CD4-positive, CD25-positive, alpha-beta regulatory T cell (primary cell): Measurements from ENCODE around the gene MRPL24. TPM values are rescaled to one million over a fixed set of nuclear protein-coding genes. Genes with fewer than 3 reads are reported as not detected.

Experiments
- ATAC-seq, 2 donors: fragments of 150-1000 bp; cut with Tn5 transposase; one replicate each; pipeline ENCODE4 v1.10.0; 2021; ENCODE audit warnings: low read depth in 2 of 2, moderate number of reproducible peaks in 2 of 2, moderate library complexity in 1 of 2
- DNase-seq, 3 donors: peaks; one replicate each; pipeline versions ENCODE4 v3.0.0 to v3.0.0-alpha.2; 2012 to 2022; ENCODE audit warnings: mixed read lengths in 1 of 3
- H3K27ac ChIP-seq: one replicate; pipeline ENCODE4 v1.7.0; 2013; ENCODE audit warnings: mild to moderate bottlenecking, low read length; ENCODE audit not compliant: insufficient read depth, poor library complexity, severe bottlenecking
- H3K27me3 ChIP-seq: one replicate; pipeline ENCODE4 v1.7.0; 2013; ENCODE audit warnings: low read length; ENCODE audit not compliant: control insufficient read depth, insufficient read depth
- H3K36me3 ChIP-seq: one replicate; pipeline ENCODE4 v1.7.0; 2013; ENCODE audit warnings: mild to moderate bottlenecking, low read length, moderate library complexity; ENCODE audit not compliant: control insufficient read depth, insufficient read depth
- H3K4me1 ChIP-seq: 2 replicates; pipeline ENCODE4 v1.7.0; 2013; ENCODE audit warnings: mild to moderate bottlenecking, low read length; ENCODE audit not compliant: insufficient read depth, control insufficient read depth, poor library complexity, severe bottlenecking
- H3K4me3 ChIP-seq: one replicate; pipeline ENCODE4 v1.7.0; 2013; ENCODE audit warnings: low read depth, mild to moderate bottlenecking, low read length, moderate library complexity
- H3K9me3 ChIP-seq, 2 experiments: 1 replicate in 1 of 2; 2 replicates in 1 of 2; pipeline ENCODE4 v1.7.0; 2013; ENCODE audit warnings: low read length in 2 of 2, mild to moderate bottlenecking in 1 of 2, moderate library complexity in 1 of 2; ENCODE audit not compliant: control insufficient read depth in 2 of 2
- H3K27ac Mint-ChIP-seq, 3 donors: one replicate each; pipeline ENCODE4 v1.8.0; 2020 to 2022; ENCODE audit warnings: mild to moderate bottlenecking in 3 of 3, mixed read lengths in 3 of 3, moderate library complexity in 2 of 3
- H3K27me3 Mint-ChIP-seq: one replicate; pipeline ENCODE4 v1.8.0; 2022; ENCODE audit warnings: mild to moderate bottlenecking, mixed read lengths
- H3K36me3 Mint-ChIP-seq: one replicate; pipeline ENCODE4 v1.8.0; 2020; ENCODE audit warnings: mixed read lengths
- H3K4me1 Mint-ChIP-seq, 4 donors: one replicate each; pipeline ENCODE4 v1.8.0; 2020 to 2022; ENCODE audit warnings: mixed read lengths in 4 of 4, mild to moderate bottlenecking in 1 of 4
- H3K4me3 Mint-ChIP-seq, 4 donors: one replicate each; pipeline ENCODE4 v1.8.0; 2020 to 2022; ENCODE audit warnings: mild to moderate bottlenecking in 4 of 4, mixed read lengths in 4 of 4, moderate library complexity in 3 of 4
- H3K9me3 Mint-ChIP-seq, 7 donors: one replicate each; pipeline ENCODE4 v1.8.0; 2020 to 2022; ENCODE audit warnings: mixed read lengths in 7 of 7, mild to moderate bottlenecking in 3 of 7, moderate library complexity in 2 of 7
- polyA plus RNA-seq, 4 donors: library from polyadenylated mRNA; unstranded; fragments of 300-500 nt; fragmentation: Illumina TruSeq; gene quantifications; one replicate each; pipeline ENCODE4 v1.2.3, GENCODE V29; 2021
- total RNA-seq: library from RNA; stranded (reverse); gene quantifications from one replicate; pipeline ENCODE4 v1.2.3, GENCODE V29; 2022

The MRPL24 gene
- total and polyA plus RNA-seq, 5 donors from 2014 or later = 18.2 to 86.4 (median 77.7) TPM

GRCh38 chr1:156750191-156750672, 9.3 kb upstream of the MRPL24 start:
- DNase-seq = peak in 1 of 3 donors; percentile 49
- no peak for ATAC-seq
- Mint-ChIP-seq H3K9me3 (no peaks in the 10 kb centered on the region), H3K27me3 (no peaks in the 10 kb centered on the region), H3K4me3 (peak overlapping the region; percentile 93 to 96 (median 93)), H3K4me1 (peaks cover 22 to 70% (median 51%) of the 10 kb centered on the region in 4 donors), H3K36me3 (peaks cover 8% of the 10 kb centered on the region), H3K27ac (peak overlapping the region; percentile 94 to 97 (median 96))
- no peaks in the 10 kb centered on the region for H3K27me3 ChIP-seq
- peak overlapping the region; percentile 83 for H3K27ac ChIP-seq
- H3K36me3 ChIP-seq = peaks cover 3% of the 10 kb centered on the region
- peak overlapping the region; percentile 89 for H3K4me3 ChIP-seq
- peaks cover 61% of the 10 kb centered on the region for H3K4me1 ChIP-seq
- no peaks in the 10 kb centered on the region for H3K9me3 ChIP-seq

- H3K9me3 Mint-ChIP-seq = no peaks in the 10 kb centered on the region
- peak overlapping the region; percentile 89 for H3K4me3 ChIP-seq
These were observed 8.7 kb upstream of the MRPL24 start for GRCh38 chr1:156749419-156750118.

GRCh38 chr1:156748670-156749418, 8.0 kb upstream of the MRPL24 start:
- ATAC-seq (no peak), DNase-seq (no peak)
- Histone ChIP-seq H3K27ac (peak overlapping the region; percentile 83), H3K9me3 (no peaks in the 10 kb centered on the region), H3K27me3 (no peaks in the 10 kb centered on the region), H3K4me3 (peak overlapping the region; percentile 89), H3K36me3 (peaks cover 14% of the 10 kb centered on the region), H3K4me1 (peaks cover 61% of the 10 kb centered on the region)
- no peaks in the 10 kb centered on the region for H3K27me3 Mint-ChIP-seq
- no peaks in the 10 kb centered on the region for H3K9me3 Mint-ChIP-seq
- peaks cover 11% of the 10 kb centered on the region for H3K36me3 Mint-ChIP-seq
- peak overlapping the region; percentile 94 to 97 (median 96) for H3K27ac Mint-ChIP-seq
- peaks cover 22 to 73% (median 54%) of the 10 kb centered on the region in 4 donors for H3K4me1 Mint-ChIP-seq
- peak overlapping the region; percentile 93 to 96 (median 93) for H3K4me3 Mint-ChIP-seq

More at GRCh38 chr1:156749419-156750118, 8.7 kb upstream of the MRPL24 start:
- peak overlapping the region; percentile 93 to 96 (median 93) for H3K4me3 Mint-ChIP-seq
- H3K36me3 Mint-ChIP-seq = peaks cover 11% of the 10 kb centered on the region
- Histone ChIP-seq H3K36me3 (peaks cover 8% of the 10 kb centered on the region), H3K9me3 (no peaks in the 10 kb centered on the region), H3K4me1 (peaks cover 61% of the 10 kb centered on the region), H3K27ac (peak overlapping the region; percentile 83), H3K27me3 (no peaks in the 10 kb centered on the region)
- no peaks in the 10 kb centered on the region for H3K27me3 Mint-ChIP-seq
- ATAC-seq (no peak), DNase-seq (no peak)
- H3K27ac Mint-ChIP-seq = peak overlapping the region; percentile 94 to 97 (median 96)
- peaks cover 22 to 70% (median 54%) of the 10 kb centered on the region in 4 donors for H3K4me1 Mint-ChIP-seq

- Histone ChIP-seq H3K4me1 (peaks cover 61% of the 10 kb centered on the region), H3K27ac (peak overlapping the region; percentile 83)
- no peak for ATAC-seq
These were observed 7.1 kb upstream of the MRPL24 start for GRCh38 chr1:156747742-156748669.

GRCh38 chr1:156746728-156747631, 6.1 kb upstream of the MRPL24 start:
- Histone ChIP-seq H3K4me1 (peaks cover 52% of the 10 kb centered on the region), H3K27me3 (no peaks in the 10 kb centered on the region), H3K9me3 (no peaks in the 10 kb centered on the region), H3K4me3 (peak overlapping the region; percentile 89), H3K27ac (peak overlapping the region; percentile 83), H3K36me3 (peaks cover 23% of the 10 kb centered on the region)
- Mint-ChIP-seq H3K4me1 (peaks cover 16 to 63% (median 48%) of the 10 kb centered on the region in 4 donors), H3K4me3 (peak overlapping the region; percentile 93 to 96 (median 93)), H3K27me3 (no peaks in the 10 kb centered on the region), H3K9me3 (no peaks in the 10 kb centered on the region), H3K36me3 (peaks cover 20% of the 10 kb centered on the region), H3K27ac (peak overlapping the region; percentile 86 to 97 (median 94))
- peak in 2 of 3 donors; percentile 43 to 64 for DNase-seq
- no peak for ATAC-seq

More at GRCh38 chr1:156747742-156748669, 7.1 kb upstream of the MRPL24 start:
- H3K27ac Mint-ChIP-seq = peak overlapping the region; percentile 94 to 97 (median 96)
- no peaks in the 10 kb centered on the region for H3K27me3 Mint-ChIP-seq
- Histone ChIP-seq H3K9me3 (no peaks in the 10 kb centered on the region), H3K27me3 (no peaks in the 10 kb centered on the region), H3K4me3 (peak overlapping the region; percentile 89), H3K36me3 (peaks cover 22% of the 10 kb centered on the region)
- peaks cover 20 to 66% (median 52%) of the 10 kb centered on the region in 4 donors for H3K4me1 Mint-ChIP-seq
- peaks cover 13% of the 10 kb centered on the region for H3K36me3 Mint-ChIP-seq
- peak overlapping the region; percentile 93 to 96 (median 93) for H3K4me3 Mint-ChIP-seq
- no peaks in the 10 kb centered on the region for H3K9me3 Mint-ChIP-seq
- no peak for DNase-seq

GRCh38 chr1:156746406-156746727, 5.5 kb upstream of the MRPL24 start:
- Mint-ChIP-seq H3K9me3 (peaks cover 0 to under 1% (median 0%) of the 10 kb centered on the region in 7 donors), H3K4me1 (peaks cover 16 to 67% (median 53%) of the 10 kb centered on the region in 4 donors), H3K4me3 (peak overlapping the region; percentile 24 to 90 (median 63)), H3K36me3 (peaks cover 23% of the 10 kb centered on the region), H3K27ac (peak overlapping the region; percentile 24 to 47 (median 38)), H3K27me3 (no peaks in the 10 kb centered on the region)
- ATAC-seq (no peak), DNase-seq (no peak)
- H3K27me3 ChIP-seq = no peaks in the 10 kb centered on the region
- no peak overlapping the region for H3K4me3 ChIP-seq
- peak overlapping the region; percentile 83 for H3K27ac ChIP-seq
- peaks cover 23% of the 10 kb centered on the region for H3K36me3 ChIP-seq
- no peaks in the 10 kb centered on the region for H3K9me3 ChIP-seq
- peaks cover 57% of the 10 kb centered on the region for H3K4me1 ChIP-seq
